BLaER1 (cell line): ENCODE data around the gene CMSS1.

Experiments used
- H3K27ac ChIP-seq: shearing (Covaris generic); formaldehyde crosslinking; 2 replicates; pipeline ENCODE4 v1.8.1; 2022
- H3K27me3 ChIP-seq: shearing (Covaris generic); formaldehyde crosslinking; 2 replicates; pipeline ENCODE4 v1.8.1; 2022
- H3K36me3 ChIP-seq: shearing (Covaris generic); formaldehyde crosslinking; 2 replicates; pipeline ENCODE4 v1.8.1; 2022
- H3K4me1 ChIP-seq: shearing (Covaris generic); formaldehyde crosslinking; 2 replicates; pipeline ENCODE4 v1.8.1; 2022
- H3K4me2 ChIP-seq: shearing (Covaris generic); formaldehyde crosslinking; 2 replicates; pipeline ENCODE4 v1.8.1; 2022
- H3K4me3 ChIP-seq: shearing (Covaris generic); formaldehyde crosslinking; 2 replicates; pipeline ENCODE4 v1.8.1; 2022
- H3K9ac ChIP-seq: shearing (Covaris generic); formaldehyde crosslinking; 2 replicates; pipeline ENCODE4 v1.8.1; 2022
- H3K9me3 ChIP-seq: shearing (Covaris generic); formaldehyde crosslinking; 2 replicates; pipeline ENCODE4 v1.8.1; 2022
- H4K20me1 ChIP-seq: shearing (Covaris generic); formaldehyde crosslinking; 2 replicates; pipeline ENCODE4 v1.8.1; 2022
- Cebpa-rat ChIP-seq: shearing (Covaris generic); IDR thresholded peaks from 2 replicates; pipeline ENCODE4 v1.8.1; 2022

The CMSS1 gene

DNA sequence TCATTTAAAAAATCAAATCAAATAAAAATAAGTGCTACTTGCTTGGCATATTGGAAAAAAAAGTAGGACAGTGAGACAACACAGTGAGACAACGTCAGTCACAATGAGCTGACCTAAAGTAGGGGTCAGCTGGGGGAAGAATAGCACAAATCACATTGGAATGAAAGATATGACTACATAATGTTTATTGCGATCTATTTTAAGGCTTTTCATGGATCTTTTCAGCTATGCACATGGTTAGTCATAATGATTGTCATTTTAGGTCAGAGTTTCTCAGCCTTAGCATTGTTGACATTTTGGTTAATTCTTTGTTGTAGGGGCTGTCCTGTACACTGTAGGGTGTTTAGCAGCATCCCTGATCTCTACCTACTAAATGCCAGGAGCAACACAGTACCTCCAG lies 44.5 kb downstream of the CMSS1 start:
- Histone ChIP-seq H3K36me3 (no peaks in the 10 kb centered on the region), H3K4me3 (no peak overlapping the region), H3K4me1 (peaks cover 11% of the 10 kb centered on the region), H3K9ac (no peak overlapping the region), H3K4me2 (no peak overlapping the region), H3K27ac (no peak overlapping the region), H4K20me1 (peaks cover 81% of the 10 kb centered on the region), H3K27me3 (no peaks in the 10 kb centered on the region), H3K9me3 (no peaks in the 10 kb centered on the region)
- TF ChIP-seq Cebpa-rat: no peak

GRCh38 chr3:99863002-99863401 lies 45.3 kb downstream of the CMSS1 start:
- Histone ChIP-seq H3K27me3 (no peaks in the 10 kb centered on the region), H3K9me3 (no peaks in the 10 kb centered on the region), H3K4me3 (no peak overlapping the region), H4K20me1 (peaks cover 82% of the 10 kb centered on the region), H3K4me2 (no peak overlapping the region), H3K27ac (no peak overlapping the region), H3K9ac (no peak overlapping the region), H3K4me1 (peaks cover 11% of the 10 kb centered on the region), H3K36me3 (no peaks in the 10 kb centered on the region)
- no peak for TF ChIP-seq Cebpa-rat

GRCh38 chr3:99863588-99863987 lies 45.9 kb downstream of the CMSS1 start:
- H3K9ac ChIP-seq: no peak overlapping the region
- no peaks in the 10 kb centered on the region for H3K9me3 ChIP-seq
- H3K27me3 ChIP-seq: no peaks in the 10 kb centered on the region
- H3K4me2 ChIP-seq: no peak overlapping the region
- H3K27ac ChIP-seq: no peak overlapping the region
- no peak overlapping the region for H3K4me3 ChIP-seq
- peaks cover 11% of the 10 kb centered on the region for H3K4me1 ChIP-seq
- TF ChIP-seq Cebpa-rat: no peak
- 0 out of 2 replicates have a peak, but pooled peaks cover 5% of the 10 kb centered on the region for H3K36me3 ChIP-seq
- peaks cover 86% of the 10 kb centered on the region for H4K20me1 ChIP-seq

- Histone ChIP-seq H3K9me3 (no peaks in the 10 kb centered on the region), H3K27ac (no peak overlapping the region), H3K36me3 (0 out of 2 replicates have a peak, but pooled peaks cover 5% of the 10 kb centered on the region), H3K27me3 (no peaks in the 10 kb centered on the region), H3K4me1 (peaks cover 11% of the 10 kb centered on the region), H3K4me2 (no peak overlapping the region), H4K20me1 (peaks cover 86% of the 10 kb centered on the region), H3K4me3 (no peak overlapping the region), H3K9ac (no peak overlapping the region)
- no peak for TF ChIP-seq Cebpa-rat
Observed at GRCh38 chr3:99864289-99864688, 46.6 kb downstream of the CMSS1 start.

- TF ChIP-seq Cebpa-rat: no peak
- H3K27me3 ChIP-seq: no peaks in the 10 kb centered on the region
- no peak overlapping the region for H3K27ac ChIP-seq
- no peaks in the 10 kb centered on the region for H3K9me3 ChIP-seq
- peaks cover 11% of the 10 kb centered on the region for H3K4me1 ChIP-seq
- H3K4me3 ChIP-seq: no peak overlapping the region
- no peak overlapping the region for H3K4me2 ChIP-seq
- no peak overlapping the region for H3K9ac ChIP-seq
- H4K20me1 ChIP-seq: peaks cover 86% of the 10 kb centered on the region
- H3K36me3 ChIP-seq: 0 out of 2 replicates have a peak, but pooled peaks cover 5% of the 10 kb centered on the region
Observed at GRCh38 chr3:99865321-99865720, 47.7 kb downstream of the CMSS1 start.

GRCh38 chr3:99866261-99866761 lies 48.6 kb downstream of the CMSS1 start:
- Histone ChIP-seq H3K9ac (no peak overlapping the region), H3K4me1 (peaks cover 11% of the 10 kb centered on the region), H3K27me3 (no peaks in the 10 kb centered on the region), H3K4me3 (no peak overlapping the region), H4K20me1 (peaks cover 87% of the 10 kb centered on the region), H3K9me3 (no peaks in the 10 kb centered on the region), H3K27ac (no peak overlapping the region), H3K4me2 (no peak overlapping the region), H3K36me3 (0 out of 2 replicates have a peak, but pooled peaks cover 5% of the 10 kb centered on the region)
- no peak for TF ChIP-seq Cebpa-rat

DNA sequence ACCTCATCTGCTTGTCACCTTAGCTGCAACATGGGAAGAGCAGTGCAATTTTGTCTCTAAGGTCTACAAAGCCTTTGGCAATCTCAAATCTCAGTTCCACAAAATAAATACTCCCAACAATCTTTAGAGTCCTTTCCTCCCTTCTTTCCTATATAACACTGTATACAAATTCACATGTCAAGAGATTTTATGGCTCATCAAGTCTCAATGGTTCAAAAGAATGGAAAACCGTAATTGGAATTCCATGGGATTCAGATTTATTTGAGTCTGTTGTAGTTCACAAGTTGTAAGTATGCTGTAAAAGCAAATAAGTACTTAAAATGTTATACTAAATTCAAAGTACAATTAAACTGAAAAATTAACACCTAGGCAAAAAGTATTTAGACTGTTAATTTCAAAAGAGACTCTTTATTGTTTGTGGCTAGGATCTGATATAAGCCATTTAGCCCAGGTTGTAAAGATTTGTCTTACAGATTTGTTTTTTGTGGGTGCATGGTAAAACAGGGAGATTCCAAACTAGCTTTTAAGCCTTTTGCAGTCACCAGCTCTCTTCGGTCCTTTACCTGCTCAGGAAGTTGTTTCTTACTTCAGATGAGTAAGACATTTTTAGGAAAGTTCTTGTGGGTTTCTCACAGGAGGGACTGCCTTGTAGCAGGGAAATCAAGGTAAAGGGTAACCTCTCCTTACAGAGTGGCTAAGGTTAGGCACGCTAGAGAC lies 50.1 kb downstream of the CMSS1 start:
- H3K27me3 ChIP-seq: peaks cover 5% of the 10 kb centered on the region; the same call in 1 of the 2 replicates
- no peak overlapping the region for H3K27ac ChIP-seq
- peaks cover 92% of the 10 kb centered on the region for H4K20me1 ChIP-seq
- peaks cover 11% of the 10 kb centered on the region for H3K4me1 ChIP-seq
- H3K36me3 ChIP-seq: 0 out of 2 replicates have a peak, but pooled peaks cover 5% of the 10 kb centered on the region
- H3K4me3 ChIP-seq: no peak overlapping the region
- no peak overlapping the region for H3K4me2 ChIP-seq
- no peak for TF ChIP-seq Cebpa-rat
- H3K9ac ChIP-seq: no peak overlapping the region
- H3K9me3 ChIP-seq: no peaks in the 10 kb centered on the region

GRCh38 chr3:99868311-99868646 lies 50.6 kb downstream of the CMSS1 start:
- Histone ChIP-seq H4K20me1 (peaks cover 92% of the 10 kb centered on the region), H3K27me3 (peaks cover 10% of the 10 kb centered on the region; the same call in 1 of the 2 replicates), H3K4me2 (no peak overlapping the region), H3K4me3 (no peak overlapping the region), H3K36me3 (0 out of 2 replicates have a peak, but pooled peaks cover 5% of the 10 kb centered on the region), H3K9ac (no peak overlapping the region), H3K9me3 (no peaks in the 10 kb centered on the region), H3K4me1 (peaks cover 11% of the 10 kb centered on the region), H3K27ac (no peak overlapping the region)
- no peak for TF ChIP-seq Cebpa-rat

- H3K27me3 ChIP-seq: peaks cover 24% of the 10 kb centered on the region
- no peak for TF ChIP-seq Cebpa-rat
- H4K20me1 ChIP-seq: peaks cover 100% of the 10 kb centered on the region
- no peak overlapping the region for H3K9ac ChIP-seq
- no peak overlapping the region for H3K4me2 ChIP-seq
- H3K36me3 ChIP-seq: 0 out of 2 replicates have a peak, but pooled peaks cover 5% of the 10 kb centered on the region
- H3K4me1 ChIP-seq: peaks cover 11% of the 10 kb centered on the region
- H3K4me3 ChIP-seq: no peak overlapping the region
- H3K9me3 ChIP-seq: no peaks in the 10 kb centered on the region
- H3K27ac ChIP-seq: no peak overlapping the region
Observed at GRCh38 chr3:99869621-99870020, 52.0 kb downstream of the CMSS1 start.

DNA sequence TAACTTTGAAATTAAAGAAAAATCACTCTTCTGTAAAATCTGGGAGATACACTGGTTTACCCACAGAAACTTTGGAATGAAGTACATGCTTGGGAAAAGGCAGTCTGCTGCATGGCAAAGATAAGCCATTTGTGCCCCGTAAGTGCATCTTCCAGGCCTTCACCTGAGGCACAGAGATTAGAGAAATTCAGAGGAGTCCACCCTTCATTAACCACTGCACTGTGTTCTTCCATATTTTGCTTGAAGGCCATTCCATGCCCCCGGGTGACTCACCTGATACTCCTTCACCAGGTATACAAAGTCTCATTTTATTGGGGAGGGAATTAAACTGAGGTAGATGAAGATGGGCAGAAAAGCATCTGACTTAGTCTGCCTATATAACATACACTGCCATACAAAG lies 53.0 kb downstream of the CMSS1 start:
- H3K27me3 ChIP-seq: peaks cover 34% of the 10 kb centered on the region
- 0 out of 2 replicates have a peak, but pooled peaks cover 5% of the 10 kb centered on the region for H3K36me3 ChIP-seq
- no peak overlapping the region for H3K4me2 ChIP-seq
- no peak overlapping the region for H3K9ac ChIP-seq
- no peak for TF ChIP-seq Cebpa-rat
- peaks cover 17% of the 10 kb centered on the region for H3K4me1 ChIP-seq
- H4K20me1 ChIP-seq: peaks cover 100% of the 10 kb centered on the region
- no peaks in the 10 kb centered on the region for H3K9me3 ChIP-seq
- H3K4me3 ChIP-seq: no peak overlapping the region
- H3K27ac ChIP-seq: no peak overlapping the region
